ENCODE data around the gene BAZ2A. TPM values are rescaled to one million over a fixed set of nuclear protein-coding genes. Genes with fewer than 3 reads are reported as not detected.

The BAZ2A gene
- polyA plus RNA-seq, 12 donors: 31.6 to 842 (median 46.7) TPM

DNA sequence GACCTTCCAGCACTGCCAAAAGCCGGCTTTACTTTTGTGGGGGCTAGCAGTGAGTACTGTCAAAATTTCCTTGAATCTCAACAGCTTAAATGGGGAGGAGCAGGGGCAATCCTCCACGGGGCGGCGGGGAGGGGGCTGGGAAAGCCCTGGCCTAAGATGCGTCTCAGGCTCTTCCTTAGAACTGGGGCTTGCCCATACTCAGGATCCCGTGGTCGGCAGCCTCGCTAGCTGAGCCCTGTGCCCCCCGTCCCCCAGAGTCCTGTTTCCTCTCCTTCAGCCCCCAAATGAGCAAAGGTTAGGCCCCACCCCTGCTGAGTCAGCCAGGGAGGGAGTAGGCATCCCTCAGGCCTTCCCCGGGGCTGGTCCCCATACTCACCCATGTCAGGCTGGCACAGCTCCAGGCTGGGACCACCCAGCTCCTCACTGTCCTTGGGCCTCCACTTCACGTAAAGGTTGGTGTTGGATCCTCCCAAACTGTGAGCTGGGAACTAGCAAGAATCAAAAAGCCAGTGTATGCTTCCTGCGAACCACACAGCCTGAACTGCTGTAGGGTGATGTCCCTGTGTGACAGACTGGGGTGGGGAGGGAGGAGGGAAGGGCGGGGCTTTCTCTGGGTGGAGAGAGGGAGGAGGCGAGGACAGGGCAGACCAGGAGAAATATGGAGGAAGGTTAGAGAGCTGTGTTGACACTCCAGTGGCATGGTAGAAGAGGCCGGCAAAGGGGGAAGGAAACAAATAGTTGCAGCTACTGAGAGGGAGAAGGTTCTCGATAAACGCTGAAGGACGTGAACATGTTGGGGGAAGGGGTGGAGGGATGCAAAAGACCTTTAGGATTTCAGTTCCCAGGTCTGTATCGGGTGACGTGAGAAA lies 5.9 kb upstream of the BAZ2A start:
- DNase-seq: peak; percentile 89

DNA sequence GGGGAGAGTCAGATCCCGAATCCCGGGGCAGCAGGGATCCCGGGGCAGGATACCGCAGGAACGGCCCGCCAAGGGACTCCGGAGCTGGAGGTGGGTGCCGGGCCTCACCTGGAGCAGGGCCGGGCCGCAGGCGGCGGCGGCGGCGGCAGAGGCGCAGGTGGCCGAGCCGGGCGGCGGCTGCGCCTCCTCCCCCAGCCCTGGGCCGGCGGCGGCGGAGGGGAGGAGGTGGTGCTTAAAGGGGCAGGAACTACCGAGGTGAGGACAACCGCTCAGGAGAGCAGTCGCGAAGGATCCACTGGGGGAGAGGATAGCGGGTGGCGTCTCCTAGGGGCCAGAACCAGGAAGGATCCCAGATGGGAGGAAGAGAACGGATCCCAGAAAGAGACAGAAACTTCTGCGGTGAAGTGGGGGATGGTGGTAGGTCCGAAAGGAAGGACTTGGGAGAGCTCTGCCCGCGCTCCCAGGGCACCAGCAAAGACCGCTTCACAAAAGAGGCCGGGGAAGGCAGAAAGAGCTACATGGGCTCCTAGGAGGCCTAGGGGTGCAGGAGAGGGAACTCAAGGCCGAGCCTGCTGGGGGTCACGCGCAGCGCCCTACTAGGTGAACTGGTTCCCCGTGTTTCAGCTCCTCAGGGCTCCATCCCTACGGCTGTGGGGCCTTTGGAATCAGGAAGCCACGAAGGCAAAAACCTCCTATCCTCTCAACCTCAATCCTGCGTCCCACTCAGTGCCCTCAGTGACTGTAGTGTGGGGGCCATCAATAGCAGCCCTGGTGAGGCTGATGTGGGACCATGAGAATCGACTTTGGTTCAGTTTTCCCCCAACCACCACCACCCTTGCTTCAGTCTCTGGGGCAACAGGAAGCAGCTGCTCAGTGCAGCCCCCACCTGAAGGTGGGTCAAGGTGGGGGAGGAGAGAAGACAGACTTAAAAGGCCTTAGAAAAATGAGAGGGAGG lies 5.0 kb upstream of the BAZ2A start:
- DNase-seq: peak; percentile 55

DNA sequence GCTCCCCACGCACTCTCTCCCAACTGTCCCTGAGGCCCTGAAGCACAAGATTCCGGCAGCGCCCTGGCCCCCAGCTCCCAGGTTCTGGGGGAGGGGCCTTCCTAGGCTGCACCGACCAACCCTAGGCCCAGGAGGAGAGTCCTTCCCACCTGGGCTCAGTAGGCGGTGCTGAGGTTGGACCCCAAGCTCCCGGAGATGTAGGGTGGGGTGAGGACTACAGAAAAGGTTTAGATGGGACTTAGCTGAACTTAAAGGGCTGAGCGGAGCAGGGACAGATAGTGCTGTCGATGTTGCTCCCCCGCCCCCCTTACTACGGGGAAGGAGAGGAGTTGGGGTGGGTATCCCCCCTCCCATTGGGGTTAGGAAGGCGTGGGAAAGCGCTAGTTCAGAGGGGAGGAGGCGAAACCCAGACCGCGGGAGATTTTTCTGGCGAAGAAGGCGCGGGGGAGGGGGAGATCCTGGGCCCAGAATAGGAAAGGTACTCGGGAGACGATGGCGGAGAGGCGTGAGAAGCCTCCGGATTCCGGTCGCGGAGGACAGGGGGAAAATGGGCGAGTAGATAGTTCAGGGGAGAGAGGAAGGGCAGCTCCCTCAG lies 4.2 kb upstream of the BAZ2A start:
- peak; percentile 25 for DNase-seq

DNA sequence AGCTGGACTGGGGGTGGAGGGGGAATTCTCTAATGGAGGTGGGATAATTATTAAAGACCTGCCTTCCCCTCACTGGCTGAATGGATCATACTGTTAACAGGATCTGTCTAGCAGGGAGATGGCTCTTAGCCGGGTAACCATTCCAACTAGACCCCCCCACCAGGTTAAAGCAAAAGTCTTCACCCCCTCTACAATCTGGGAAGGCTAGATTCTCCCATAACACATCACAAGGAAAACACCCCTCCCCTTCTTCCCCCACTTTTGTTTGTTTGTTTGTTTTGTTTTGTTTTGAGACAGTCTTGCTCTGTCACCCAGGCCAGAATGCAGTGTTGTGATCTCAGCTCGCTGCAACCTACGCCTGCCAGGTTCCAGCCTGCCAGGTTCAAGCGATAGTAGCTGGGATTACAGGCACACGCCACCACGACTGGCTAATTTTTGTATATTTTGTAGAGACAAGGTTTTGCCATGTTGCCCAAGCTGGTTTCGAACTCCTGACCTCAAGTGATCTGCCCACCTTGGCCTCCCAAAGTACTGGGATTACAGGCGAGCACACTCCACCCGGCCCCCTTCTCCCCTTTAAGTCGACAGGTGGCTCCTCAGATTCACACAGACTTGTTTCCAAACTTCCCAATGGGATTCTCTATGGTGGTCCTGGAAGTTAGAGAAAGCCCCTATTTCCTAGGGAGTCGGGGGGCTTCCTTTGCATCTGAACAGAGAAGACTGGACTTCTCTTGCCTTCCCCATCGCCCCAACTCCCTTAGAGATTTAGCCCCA lies 3.5 kb upstream of the BAZ2A start:
- no peak for DNase-seq

DNA sequence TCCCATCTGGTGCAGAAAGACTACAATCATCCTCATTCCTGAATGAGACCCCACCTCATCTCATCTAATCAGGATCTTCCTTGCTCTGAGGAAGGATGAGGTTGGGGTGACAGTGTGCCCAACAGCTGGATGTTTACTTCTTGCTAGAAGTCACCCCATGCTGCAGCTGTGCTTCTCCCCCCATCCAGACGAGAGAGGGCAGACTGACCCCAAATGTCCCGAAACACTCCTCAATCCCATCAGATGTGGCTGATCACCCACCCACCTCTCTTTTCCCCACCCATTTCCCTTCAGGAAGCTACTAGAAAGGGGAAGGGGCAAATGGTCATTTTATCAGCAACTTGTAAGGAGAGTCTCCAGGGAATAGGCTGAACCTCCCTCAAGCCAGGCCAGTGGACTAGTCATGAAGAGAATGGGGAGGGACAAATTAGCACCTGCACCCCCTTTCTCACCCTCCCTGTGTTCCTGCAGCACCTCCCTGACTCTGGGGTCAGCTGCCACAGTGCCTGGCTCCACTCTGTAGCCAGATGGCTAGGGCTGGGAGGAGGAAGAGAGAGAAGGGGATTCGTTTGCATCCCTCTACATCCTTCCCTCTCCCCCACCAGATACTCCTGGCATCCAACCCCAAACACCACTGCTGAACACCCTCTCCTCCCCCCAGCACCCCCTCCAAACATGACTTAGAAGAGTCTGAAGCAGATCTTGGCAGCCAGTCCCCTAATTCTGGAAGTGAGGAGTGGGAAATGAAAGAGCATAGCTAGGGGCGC lies 2.8 kb upstream of the BAZ2A start:
- no peak for DNase-seq

DNA sequence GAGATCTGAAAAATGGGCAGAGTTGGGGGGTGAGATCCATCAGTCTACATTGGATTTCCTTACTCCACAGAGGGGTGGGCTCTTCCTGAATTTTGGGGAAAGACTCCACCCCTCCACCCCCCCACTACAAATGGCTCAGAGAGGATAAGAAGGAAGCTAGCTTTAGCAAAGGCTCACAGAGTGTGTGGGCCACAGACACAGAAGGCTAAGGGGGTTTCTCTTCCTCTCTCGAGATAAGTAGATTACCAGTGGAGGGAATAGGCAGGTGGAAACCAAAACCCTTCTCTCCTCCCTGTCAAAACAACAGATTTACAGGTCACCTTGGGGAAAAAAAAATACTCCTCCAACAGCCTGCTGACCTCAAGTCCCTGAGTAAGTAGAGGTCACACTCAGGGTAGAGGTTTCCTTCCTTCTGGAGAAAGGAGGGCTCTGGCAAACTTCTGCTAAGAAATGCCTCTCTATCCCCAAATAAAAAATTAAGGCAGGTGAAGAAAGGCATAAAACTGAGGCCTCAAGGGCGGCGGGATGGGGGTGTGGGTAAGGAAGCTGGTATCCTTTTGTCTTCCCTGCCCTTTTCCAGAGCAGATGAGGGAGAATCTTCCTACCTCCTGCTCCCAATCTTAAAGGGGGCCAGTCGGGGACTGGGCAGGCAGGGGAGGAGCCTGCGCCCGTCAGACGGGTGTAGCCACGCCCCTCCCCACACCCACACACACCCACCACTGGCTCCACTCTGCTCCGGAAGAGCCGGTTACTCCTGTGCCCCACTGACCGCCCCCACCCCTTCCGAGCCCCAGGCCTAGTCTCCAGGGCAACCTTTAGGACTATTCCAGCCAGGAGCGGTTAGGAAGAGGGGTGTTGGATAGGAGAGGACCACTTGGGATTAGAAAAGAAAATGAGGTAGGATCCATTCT lies 1.9 kb upstream of the BAZ2A start:
- no peak for DNase-seq

DNA sequence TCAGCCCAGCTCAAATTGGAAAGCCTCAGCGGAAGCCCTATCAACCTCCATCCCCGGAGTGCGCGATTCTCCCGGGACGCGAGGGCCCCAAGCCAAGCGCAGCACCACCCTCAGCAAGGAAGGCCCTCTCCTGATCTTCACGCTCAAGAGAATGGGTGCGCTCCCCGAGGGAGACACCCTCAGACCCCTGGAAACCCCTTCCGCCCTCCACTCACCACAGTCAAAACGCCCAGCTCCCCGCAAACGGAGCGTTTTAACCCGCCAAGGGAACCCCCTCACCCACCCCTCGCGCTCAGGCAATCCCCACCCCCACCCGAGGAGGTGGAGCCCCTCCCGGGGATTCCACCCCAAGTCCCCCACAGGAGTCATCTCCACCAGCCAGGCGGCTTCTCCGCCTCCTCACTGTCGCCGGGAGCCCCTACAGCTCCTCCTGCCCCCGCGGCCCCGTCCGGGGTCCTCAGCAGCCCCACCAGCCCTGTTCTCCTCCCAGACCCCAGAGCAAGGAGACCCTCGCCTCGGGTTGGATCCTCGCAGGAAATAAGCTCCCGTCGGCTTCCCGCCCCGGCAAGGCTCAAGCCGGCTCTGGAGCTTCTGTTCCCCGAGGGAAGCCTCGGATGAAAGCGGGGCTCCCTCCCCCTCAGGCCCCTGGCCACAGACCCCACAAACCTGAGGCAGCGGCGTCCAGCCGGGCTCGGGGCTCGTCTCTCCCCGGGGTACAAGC lies 507 bp downstream of the BAZ2A start:
- peak; percentile 27 for DNase-seq

DNA sequence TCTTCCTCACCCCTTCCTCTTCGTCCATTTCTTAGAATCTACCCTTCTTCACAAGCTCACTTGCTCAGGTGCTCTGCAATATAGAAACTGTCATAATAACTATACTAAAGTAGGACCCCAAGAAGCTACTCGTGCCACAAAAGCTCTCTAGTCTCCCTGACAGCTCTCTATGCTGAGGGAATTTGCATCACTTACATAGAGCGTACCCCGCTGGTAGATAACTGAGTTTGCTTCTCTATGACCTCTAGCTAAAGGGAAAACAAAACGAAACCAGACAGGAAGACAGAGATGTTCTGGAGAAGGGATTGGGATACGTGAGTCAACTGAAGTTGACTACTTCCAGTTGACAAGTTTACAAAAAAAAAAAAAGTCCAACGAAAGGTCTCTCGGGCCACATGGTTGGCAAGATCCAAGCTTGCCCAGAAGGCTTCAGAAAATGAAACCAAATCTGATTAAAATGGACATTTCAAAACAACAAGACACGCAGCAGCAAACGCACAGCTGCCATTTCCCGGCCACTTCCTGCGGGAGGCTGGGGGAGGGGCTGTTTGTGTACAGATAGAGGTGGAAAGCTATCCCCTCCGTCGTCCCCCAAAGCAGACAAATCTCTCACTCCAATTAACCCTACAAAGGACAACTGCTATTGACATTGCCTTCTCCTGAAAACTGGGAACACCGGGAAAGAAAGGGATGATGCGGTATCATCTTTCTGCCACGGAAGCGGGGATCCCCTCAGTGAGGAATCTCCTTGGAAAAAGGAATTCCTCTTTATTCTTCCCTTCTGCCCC lies 1.3 kb downstream of the BAZ2A start:
- DNase-seq: peak; percentile 66

DNA sequence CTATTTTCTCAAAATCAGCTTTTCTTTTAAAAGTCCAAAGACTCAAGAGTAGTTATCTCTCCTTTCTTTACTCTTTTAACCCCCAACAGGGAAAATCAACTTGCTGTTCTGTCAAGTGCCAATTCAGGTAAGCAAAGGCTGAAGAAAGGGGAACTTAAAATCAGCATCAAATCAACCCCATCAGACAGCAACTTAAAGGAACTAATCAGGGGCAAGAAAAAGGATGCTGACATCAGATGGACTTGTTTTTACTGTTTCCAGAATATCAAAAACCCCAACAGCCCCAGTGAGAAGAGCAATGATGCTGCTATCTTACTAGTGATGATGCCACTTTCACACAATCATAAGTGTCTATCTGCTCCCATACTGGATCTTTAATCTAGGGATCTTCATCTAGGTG lies 3.4 kb downstream of the BAZ2A start:
- no peak for DNase-seq

DNA sequence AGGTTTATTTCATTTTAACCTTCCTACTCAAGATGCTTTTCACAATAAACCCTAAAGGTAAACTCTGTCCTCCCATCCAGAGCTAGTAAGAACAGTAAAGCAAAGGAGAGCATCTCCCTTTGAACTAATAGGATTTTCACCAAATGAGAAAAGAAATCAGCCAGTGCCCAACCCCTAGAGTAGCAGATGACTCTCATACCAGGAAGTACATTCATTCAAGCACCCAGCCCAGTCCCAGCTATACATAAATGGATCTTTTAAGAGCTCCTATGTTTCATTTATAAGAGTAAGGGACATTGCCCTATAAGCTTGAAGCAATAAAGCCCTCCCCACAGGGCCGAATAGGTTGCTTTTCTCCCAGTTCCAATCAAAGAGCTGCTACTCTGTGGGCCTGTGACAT lies 7.6 kb downstream of the BAZ2A start:
- no peak for DNase-seq

DNA sequence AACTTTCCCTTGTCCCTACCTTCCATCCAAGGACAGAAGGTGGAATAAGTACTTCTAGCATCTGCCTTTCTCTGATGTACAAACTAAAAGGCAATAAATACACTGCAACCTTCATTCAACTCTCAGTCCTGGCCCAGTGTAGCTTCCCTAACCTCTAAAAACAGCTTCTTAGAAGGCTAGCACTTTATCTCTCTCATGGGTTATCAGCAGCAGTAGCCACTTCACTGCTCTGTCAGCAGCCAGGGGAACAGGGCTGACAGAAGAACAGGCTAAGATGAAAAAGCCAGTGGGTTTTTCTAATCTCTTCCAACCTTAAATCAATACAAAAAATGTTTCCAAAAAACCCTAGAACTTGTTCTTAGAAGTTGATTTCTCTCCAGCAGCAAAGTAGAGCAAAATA lies 13.2 kb downstream of the BAZ2A start:
- no peak for DNase-seq

DNA sequence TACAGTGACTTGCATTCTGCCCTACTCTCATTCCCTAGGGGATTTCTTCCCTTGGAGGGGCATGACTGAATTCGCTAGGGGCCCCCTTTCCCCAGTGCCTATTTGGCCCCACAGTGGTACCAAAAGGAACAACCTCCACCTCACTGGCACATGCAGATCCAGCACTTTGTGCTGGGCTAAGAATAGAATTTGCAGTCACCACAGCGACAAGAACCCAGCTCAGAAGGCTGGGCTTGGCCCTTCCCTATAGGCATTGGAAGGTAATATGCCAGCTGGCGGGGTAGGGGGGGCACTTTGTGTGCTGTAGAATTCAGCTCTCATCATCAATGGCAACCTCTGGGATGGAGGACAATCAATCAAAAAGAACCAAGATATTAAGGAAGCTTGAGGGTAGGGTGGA lies 13.9 kb downstream of the BAZ2A start:
- no peak for DNase-seq

DNA sequence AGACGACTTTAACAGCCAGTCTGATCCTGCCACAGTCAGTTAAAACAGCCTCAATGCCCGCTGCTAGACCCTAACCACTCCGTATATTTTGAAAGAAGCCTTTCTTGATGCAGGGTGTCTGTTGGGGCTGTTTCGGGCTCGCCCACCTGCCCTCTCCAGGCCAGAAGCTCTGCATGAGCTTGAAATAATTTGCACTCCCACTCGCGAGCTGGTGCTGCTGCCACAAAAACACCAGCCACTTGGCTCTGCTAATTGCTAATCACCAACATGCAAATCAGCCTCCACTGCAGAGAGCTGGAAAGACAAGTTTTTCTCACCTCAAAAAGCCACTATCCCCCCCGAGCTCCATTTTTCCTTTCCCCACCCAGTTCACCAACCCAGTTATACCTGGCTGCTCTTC lies 15.5 kb downstream of the BAZ2A start:
- DNase-seq: no peak

DNA sequence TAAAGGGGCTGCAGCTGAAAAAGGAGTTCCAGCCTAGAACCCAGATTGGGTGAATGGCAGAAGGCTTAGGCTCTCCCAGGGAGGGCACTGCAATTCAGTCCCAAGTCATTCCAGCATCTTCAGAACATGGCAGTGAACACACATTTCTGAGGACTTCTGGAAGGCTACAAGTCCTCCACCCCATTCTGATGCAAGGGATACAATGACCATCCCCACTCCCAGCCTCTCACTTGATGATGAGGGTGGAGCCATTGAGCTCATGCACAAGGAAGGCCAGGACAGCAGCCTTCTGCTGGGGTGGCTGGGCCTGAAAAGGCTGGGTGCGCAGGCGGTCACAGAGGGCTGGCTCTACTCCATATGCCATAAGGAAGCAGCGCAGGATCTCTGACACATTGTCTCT lies 25.8 kb downstream of the BAZ2A start:
- DNase-seq: no peak

DNA sequence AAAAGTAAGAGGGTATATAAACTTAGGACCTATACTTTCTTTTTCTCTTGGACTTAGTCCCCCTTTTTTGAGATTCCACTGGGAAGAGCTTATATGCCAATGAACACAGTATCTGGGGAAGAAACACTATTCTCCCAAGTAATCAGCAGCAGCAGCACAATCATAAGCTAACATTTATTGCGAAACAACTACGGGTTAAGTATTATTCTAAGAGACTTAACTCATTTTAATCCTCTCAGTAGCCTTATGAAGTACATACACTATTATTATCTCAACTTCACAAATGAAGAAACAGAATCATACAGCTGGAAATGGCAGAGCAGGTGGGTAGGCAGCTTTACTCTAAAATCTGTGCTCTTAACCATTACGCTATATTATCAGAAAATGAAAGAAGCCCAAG lies 27.9 kb downstream of the BAZ2A start:
- DNase-seq: no peak

DNA sequence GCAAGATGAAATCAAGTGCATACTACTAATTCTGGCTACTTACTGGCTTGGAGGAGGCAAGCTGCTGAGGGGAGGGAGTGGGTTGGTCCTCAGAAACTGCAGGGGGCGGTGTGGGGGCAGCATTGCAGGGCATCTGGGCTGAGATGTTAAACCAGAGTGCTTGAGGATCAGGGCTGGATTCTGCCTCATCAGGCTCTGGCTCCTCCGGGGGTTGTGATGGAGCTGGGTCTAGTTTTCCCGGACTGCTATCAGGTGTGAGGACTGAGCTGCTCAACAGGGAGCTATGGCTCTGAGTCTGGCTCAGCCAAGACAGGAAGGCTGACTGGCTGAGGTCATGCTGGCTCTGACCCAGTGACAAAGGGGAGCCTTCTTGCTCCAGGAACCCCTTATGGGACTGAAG lies 28.6 kb downstream of the BAZ2A start:
- DNase-seq: no peak

DNA sequence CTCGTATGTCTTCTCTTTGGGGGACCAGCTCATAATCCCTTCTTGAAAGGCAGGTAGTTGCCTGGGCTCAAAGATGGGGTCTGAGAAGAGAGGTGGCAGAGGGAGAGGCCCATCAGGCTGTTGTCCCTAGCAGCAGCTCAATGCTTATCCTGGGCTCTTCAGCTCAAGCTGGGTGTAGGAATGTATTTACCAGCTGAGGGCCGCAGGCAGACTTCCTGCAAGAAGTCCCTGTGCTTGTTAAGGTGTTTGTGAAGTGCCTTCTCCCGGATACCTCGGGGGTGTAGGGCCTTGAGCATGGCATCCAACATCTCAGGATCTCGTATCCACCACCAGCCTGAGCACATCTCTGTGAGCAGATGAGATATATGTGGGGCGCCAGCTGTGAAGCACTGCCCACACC lies 29.4 kb downstream of the BAZ2A start:
- DNase-seq: no peak

DNA sequence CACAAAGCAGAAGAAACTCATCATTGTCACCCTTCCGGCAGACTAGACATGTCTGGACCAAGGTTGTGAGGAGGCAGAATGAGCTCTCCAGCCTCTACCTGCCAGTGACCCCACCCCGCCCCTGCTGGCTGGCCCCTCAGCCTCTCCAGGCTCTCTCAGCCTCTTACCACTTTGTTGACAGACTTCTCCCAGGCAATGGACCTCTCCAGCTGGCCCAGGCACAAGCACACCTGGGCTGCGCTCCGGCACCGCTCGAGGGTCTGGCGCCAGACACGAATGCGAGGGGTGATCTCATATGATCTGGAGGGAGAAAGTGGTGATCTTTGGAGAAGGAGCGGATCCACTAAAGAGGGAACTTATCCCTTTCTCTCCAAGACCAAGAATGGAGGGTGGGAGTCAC lies 30.3 kb downstream of the BAZ2A start:
- no peak for DNase-seq

Data from muscle of arm (tissue), 12 donors.